Measurements from ENCODE around the gene ARHGDIG.

The ARHGDIG gene

DNA sequence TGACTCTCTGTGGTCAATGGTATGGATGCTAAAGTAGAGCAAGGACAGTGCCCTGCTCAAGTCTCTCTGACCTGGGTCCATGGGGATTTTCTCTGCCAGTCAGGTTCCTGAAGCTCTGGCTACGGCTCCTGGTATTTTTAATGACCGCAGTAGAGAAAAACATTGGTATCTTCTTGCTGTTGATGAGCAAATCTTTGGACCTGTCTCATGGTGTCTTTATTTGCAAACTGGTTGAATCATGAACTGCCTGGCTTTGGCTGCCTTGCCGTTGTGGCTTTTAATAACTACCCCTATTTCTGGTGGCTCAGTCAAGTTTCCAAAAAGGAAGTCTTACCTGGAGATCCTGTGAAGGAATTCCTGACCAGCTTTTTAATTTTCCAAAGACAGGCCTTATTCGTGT, 37.0 kb upstream of the ARHGDIG start:
- ChIA-PET CTCF (interaction anchor here (1.4 kb wide), 1 partner anchor 109 kb away, joined by 3 read pairs; no protein-coding TSS in a partner anchor), POLR2A (interaction anchor here (0.7 kb wide), 1 partner anchor 8 kb away, joined by 3 read pairs; the partner anchor contains the start of gene FAM234A)
- TF ChIP-seq, protein P1, sequence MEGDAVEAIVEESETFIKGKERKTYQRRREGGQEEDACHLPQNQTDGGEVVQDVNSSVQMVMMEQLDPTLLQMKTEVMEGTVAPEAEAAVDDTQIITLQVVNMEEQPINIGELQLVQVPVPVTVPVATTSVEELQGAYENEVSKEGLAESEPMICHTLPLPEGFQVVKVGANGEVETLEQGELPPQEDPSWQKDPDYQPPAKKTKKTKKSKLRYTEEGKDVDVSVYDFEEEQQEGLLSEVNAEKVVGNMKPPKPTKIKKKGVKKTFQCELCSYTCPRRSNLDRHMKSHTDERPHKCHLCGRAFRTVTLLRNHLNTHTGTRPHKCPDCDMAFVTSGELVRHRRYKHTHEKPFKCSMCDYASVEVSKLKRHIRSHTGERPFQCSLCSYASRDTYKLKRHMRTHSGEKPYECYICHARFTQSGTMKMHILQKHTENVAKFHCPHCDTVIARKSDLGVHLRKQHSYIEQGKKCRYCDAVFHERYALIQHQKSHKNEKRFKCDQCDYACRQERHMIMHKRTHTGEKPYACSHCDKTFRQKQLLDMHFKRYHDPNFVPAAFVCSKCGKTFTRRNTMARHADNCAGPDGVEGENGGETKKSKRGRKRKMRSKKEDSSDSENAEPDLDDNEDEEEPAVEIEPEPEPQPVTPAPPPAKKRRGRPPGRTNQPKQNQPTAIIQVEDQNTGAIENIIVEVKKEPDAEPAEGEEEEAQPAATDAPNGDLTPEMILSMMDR (IDR thresholded peaks at IDR 0.05; ENCODE audit: insufficient read depth, low read length, missing control alignments): no peak
- DNase-seq (ENCODE audit: low read depth, low spot score): no peak
- no peak overlapping the region for H3K4me3 ChIP-seq (ENCODE audit: low read depth, low read length)

DNA sequence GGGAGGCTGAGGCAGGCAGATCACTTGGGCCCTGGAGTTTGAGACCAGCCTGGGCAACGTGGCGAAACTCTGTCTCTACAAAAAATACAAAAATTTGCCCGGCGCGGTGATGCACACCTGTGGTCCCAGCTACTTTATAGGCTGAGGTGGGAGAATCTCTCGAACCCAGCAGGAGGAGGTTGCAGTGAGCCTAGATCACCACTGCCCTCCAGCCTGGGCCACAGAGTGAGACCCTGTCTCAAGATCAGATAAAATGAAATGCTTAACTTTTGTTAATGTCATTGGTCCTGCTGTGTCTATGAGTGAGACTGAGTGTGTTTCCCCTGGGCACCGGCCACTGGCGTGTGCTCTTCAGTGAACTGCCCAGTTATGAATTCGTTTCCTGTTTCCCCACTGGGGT, 35.3 kb upstream of the ARHGDIG start:
- DNase-seq (ENCODE audit: low read depth, low spot score): no peak
- TF ChIP-seq, protein P1 (IDR thresholded peaks at IDR 0.05; ENCODE audit: insufficient read depth, low read length, missing control alignments): no peak
- no peak overlapping the region for H3K4me3 ChIP-seq (ENCODE audit: low read depth, low read length)
- ChIA-PET POLR2A (no interaction called here), CTCF (interaction anchor here (2.8 kb wide), 1 partner anchor 10 kb away, joined by 15 read pairs; the partner anchor contains the start of gene FAM234A)

DNA sequence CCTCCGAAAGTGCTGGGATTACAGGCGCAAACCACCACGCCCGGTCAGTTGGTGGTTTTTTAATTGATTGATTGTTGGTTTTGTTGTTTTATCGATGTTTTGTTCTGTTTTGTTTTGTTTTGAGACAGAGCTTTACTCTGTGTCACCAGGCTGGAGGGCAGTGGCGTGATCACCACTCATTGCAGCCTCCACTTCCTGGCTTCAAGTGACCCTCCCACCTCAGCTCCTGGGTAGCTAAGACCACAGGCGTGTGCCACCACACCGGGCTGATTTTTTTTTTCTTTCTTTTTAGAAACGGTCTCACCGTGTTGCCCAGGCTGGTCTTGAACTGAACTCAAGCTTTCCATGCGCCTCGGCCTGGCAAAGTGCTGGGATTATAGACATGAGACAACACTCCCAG, 33.4 kb upstream of the ARHGDIG start:
- ChIA-PET CTCF (no interaction called here), POLR2A (no interaction called here)
- TF ChIP-seq, protein P1 (IDR thresholded peaks at IDR 0.05; ENCODE audit: insufficient read depth, low read length, missing control alignments): no peak
- no peak overlapping the region for H3K4me3 ChIP-seq (ENCODE audit: low read depth, low read length)
- DNase-seq (ENCODE audit: low read depth, low spot score): no peak

DNA sequence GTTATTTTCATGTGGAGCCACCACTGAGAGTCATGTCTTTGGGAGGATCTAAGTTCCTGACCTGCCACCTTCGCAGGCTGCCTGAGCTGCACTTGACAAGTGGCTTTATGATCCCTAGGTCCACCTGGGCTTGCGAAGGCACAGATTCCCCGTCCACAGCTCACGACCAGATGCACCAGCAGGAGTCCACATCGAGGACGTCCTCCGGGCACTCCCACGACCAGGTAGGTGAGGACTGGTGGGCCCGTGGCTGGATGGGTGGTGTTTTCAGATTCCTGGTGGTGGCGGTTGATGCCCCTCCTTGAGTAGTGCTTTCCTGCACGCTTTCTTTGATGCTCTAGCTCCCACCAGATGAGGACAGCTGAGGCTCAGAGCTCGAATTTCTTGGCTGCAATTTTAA, 31.0 kb upstream of the ARHGDIG start:
- ChIA-PET CTCF (interaction anchor here (1.0 to 1.7 kb wide), 2 partner anchors 9 to 14 kb away, joined by 3 to 6 read pairs; partner anchors contain the start of gene FAM234A), POLR2A (no interaction called here)
- TF ChIP-seq, protein P1 (IDR thresholded peaks at IDR 0.05; ENCODE audit: insufficient read depth, low read length, missing control alignments): no peak
- H3K4me3 ChIP-seq (ENCODE audit: low read depth, low read length): no peak overlapping the region
- no peak for DNase-seq (ENCODE audit: low read depth, low spot score)

DNA sequence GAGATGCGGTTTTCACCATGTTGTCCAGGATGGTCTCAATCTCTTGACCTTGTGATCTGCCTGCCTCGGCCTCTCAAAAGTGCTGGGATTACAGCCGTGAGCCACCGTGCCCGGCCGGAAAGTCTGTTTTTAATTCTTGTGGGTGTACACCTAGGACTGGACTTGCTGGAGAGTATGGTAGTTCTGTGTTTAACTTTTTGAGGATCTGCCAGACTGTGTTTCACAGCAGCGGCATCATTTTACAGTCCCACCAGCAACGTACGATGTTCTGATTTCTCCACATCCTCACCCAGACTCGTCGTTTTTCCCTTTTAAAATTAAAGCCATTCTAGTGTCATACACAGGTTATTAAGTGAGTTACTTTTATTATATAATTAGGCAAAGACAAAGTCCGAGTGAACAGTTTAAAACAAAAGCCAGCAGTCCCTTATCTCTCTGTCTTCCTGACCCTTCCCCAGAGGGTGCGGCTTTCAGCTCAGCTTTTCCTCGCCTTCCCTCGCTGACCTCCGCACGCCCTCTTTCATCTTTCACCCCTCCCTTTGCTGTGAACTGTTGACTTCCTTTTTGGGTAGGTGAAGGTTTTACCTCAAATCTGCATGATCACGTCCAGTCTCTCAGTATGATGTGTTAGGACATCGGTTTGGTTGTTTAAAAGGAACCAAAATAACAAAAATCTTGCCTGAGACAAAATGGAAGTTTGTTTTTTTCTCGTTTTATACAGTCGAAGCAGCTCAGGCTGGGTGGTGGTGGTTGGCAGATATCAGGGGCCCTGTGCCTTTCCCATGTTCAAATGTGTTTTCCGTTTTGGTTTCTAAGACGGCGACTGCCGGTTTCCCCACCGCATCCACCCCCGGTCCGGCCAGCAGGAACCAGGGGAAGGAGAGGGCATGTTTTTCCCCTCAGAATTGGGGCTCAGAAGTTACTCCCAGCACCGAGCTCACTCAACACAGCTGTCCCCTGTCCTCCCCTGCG, 27.7 kb upstream of the ARHGDIG start:
- POLR2A ChIA-PET: interaction anchor here (1.1 kb wide), 1 partner anchor 17 kb away, joined by 3 read pairs; no protein-coding TSS in a partner anchor
- no peak for DNase-seq (ENCODE audit: low read depth, low spot score)
- CTCF ChIA-PET: interaction anchor here (1.1 to 1.8 kb wide), 2 partner anchors 11 to 18 kb away, joined by 3 to 4 read pairs; partner anchors contain the start of gene FAM234A
- TF ChIP-seq, protein P1 (IDR thresholded peaks at IDR 0.05; ENCODE audit: insufficient read depth, low read length, missing control alignments): no peak
- H3K4me3 ChIP-seq (ENCODE audit: low read depth, low read length): no peak overlapping the region

DNA sequence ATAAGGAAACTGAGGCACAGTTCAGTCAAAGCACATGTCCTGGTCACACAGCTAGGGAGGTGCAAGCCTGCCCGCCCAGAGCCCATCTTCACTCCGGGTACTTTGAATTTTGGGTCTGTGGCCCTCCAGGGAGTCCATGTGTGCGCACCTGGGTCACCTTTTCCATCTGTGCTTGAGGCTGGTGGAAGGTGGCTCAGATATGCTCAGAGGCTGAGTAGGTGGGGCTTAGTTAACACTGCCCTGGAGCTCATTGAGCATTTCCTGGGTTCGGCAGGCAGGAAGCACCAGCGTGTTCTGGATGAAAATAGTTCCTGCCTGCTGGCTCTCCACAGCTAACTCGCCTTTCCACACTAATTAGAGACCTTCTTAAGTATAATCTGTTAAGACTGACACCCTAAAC, 26.6 kb upstream of the ARHGDIG start:
- TF ChIP-seq, protein P1 (IDR thresholded peaks at IDR 0.05; ENCODE audit: insufficient read depth, low read length, missing control alignments): no peak
- ChIA-PET POLR2A (interaction anchor here (1.1 kb wide), 1 partner anchor 18 kb away, joined by 3 read pairs; no protein-coding TSS in a partner anchor), CTCF (interaction anchor here (1.8 kb wide), 1 partner anchor 19 kb away, joined by 4 read pairs; the partner anchor contains the start of gene FAM234A)
- no peak overlapping the region for H3K4me3 ChIP-seq (ENCODE audit: low read depth, low read length)
- DNase-seq (ENCODE audit: low read depth, low spot score): no peak

Data from AG04449 (cell line).